PFSK-1 (cell line): ENCODE measurements around the gene FAM20C.

Experiments
- POLR2AphosphoS5 ChIP-seq: IDR thresholded peaks from 2 replicates; pipeline ENCODE4 v1.6.1; 2012; ENCODE audit warnings: low read depth, mild to moderate bottlenecking, control low read depth, low read length, moderate library complexity
- SIN3A ChIP-seq: IDR thresholded peaks from 2 replicates; pipeline ENCODE4 v1.6.1; 2012; ENCODE audit warnings: mild to moderate bottlenecking, low read length, moderate library complexity, borderline replicate concordance; ENCODE audit not compliant: insufficient read depth
- TAF1 ChIP-seq: IDR thresholded peaks from 2 replicates; pipeline ENCODE4 v1.6.1; 2012; ENCODE audit warnings: low read length, control low read depth, borderline replicate concordance; ENCODE audit not compliant: insufficient read depth

DNA sequence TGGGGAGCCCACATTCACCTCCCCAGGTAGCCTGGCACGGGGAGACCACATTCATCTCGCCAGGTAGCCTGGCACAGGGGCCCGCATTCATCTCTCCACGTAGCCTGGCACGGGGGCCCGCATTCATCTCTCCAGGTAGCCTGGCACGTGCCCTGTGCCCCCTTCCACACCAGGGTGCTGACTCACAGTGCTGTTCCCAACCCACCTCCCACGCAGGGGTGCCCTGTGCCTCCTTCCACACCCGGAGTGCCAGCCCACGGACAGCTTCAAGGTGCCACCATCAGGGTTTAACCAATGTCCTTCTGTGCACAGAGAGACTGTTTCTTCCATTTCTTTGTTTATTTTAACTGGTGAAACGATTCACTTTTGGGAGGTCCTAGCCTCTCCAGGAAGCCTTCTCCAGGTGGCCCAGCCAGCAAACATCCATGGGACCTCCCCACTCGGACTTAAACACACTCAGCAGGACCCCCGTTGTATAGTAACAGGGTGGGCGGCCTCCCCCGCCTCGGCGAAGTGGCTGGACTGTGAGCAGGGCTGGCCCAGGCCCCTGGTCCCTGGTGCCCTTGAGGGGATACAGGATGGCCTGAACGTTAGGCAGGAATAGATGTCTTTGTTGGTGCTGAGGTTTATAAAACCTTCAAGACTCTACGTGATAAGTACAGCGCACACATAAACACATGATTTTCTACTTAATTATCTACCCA, 56.5 kb downstream of the FAM20C start:
- TF ChIP-seq POLR2AphosphoS5 (no peak), SIN3A (no peak), TAF1 (no peak)
